Duodenal mucosa (tissue), 2 donors: ENCODE data around the gene UBALD2.
A peak's percentile ranks its signal among the peaks of the same experiment; 100 is the strongest.
"Not testable (repeated sequence)": the region's sequence is repeated elsewhere in the genome, so short reads cannot be mapped to it uniquely, and the experiment has no call there.

Experiments used
- H3K27ac ChIP-seq: one replicate; pipeline ENCODE4 v1.7.0; 2013; ENCODE audit warnings: low read depth, low read length
- H3K27me3 ChIP-seq, 2 donors: one replicate each; pipeline ENCODE4 v1.7.0; 2013; ENCODE audit warnings: low read length in 2 of 2, control low read depth in 1 of 2; ENCODE audit not compliant: insufficient read depth in 2 of 2, control insufficient read depth in 1 of 2
- H3K36me3 ChIP-seq, 2 donors: one replicate each; pipeline ENCODE4 v1.7.0; 2013; ENCODE audit warnings: low read length in 2 of 2, control low read depth in 1 of 2; ENCODE audit not compliant: insufficient read depth in 2 of 2, control insufficient read depth in 1 of 2
- H3K4me1 ChIP-seq, 2 donors: one replicate each; pipeline ENCODE4 v1.7.0; 2013; ENCODE audit warnings: low read length in 2 of 2, control low read depth in 1 of 2; ENCODE audit not compliant: insufficient read depth in 2 of 2, control insufficient read depth in 1 of 2
- H3K4me3 ChIP-seq, 2 donors: one replicate each; pipeline ENCODE4 v1.7.0; 2013; ENCODE audit warnings: low read length in 2 of 2, low read depth in 1 of 2
- H3K9ac ChIP-seq, 2 donors: one replicate each; pipeline ENCODE4 v1.7.0; 2013; ENCODE audit warnings: low read length in 2 of 2, low read depth in 1 of 2
- H3K9me3 ChIP-seq, 2 donors: one replicate each; pipeline ENCODE4 v1.7.0; 2013; ENCODE audit warnings: low read length in 2 of 2, control low read depth in 1 of 2; ENCODE audit not compliant: control insufficient read depth in 1 of 2

Gene UBALD2

GRCh38 chr17:76264755-76265623 is at the start of gene UBALD2:
UBALD2 (plus strand) TSS chr17:76265348; CDS start chr17:76265506, 158 bp downstream.
- Histone ChIP-seq H3K9me3 (no peaks in the 10 kb centered on the region), H3K27me3 (no peaks in the 10 kb centered on the region), H3K27ac (peak within 1 kb of the TSS; percentile 86), H3K9ac (peak within 1 kb of the TSS; percentile 91 to 93), H3K4me1 (peaks cover 68 to 81% of the 10 kb centered on the region in 2 donors), H3K4me3 (peak within 1 kb of the TSS; percentile 87 to 92), H3K36me3 (peaks cover 10 to 18% of the 10 kb centered on the region in 2 donors)

GRCh38 chr17:76217081-76217480 is 48.1 kb upstream of the UBALD2 start:
- Histone ChIP-seq H3K27me3 (no peaks in the 10 kb centered on the region), H3K36me3 (peaks cover 0 to 2% of the 10 kb centered on the region in 2 donors), H3K9ac (no peak overlapping the region), H3K27ac (no peak overlapping the region), H3K4me3 (no peak overlapping the region), H3K9me3 (no peaks in the 10 kb centered on the region), H3K4me1 (no peaks in the 10 kb centered on the region)

GRCh38 chr17:76219670-76220383 is 45.3 kb upstream of the UBALD2 start:
- no peaks in the 10 kb centered on the region for H3K27me3 ChIP-seq
- H3K27ac ChIP-seq, result no peak overlapping the region
- H3K4me3 ChIP-seq, result no peak overlapping the region
- no peaks in the 10 kb centered on the region for H3K36me3 ChIP-seq
- no peaks in the 10 kb centered on the region for H3K4me1 ChIP-seq
- H3K9me3 ChIP-seq, result no peaks in the 10 kb centered on the region
- no peak overlapping the region for H3K9ac ChIP-seq

GRCh38 chr17:76223802-76224201 is 41.3 kb upstream of the UBALD2 start:
- Histone ChIP-seq H3K27ac (no peak overlapping the region), H3K4me3 (no peak overlapping the region), H3K9me3 (no peaks in the 10 kb centered on the region), H3K36me3 (no peaks in the 10 kb centered on the region), H3K27me3 (no peaks in the 10 kb centered on the region), H3K9ac (no peak overlapping the region), H3K4me1 (no peaks in the 10 kb centered on the region)

GRCh38 chr17:76225373-76226086 is 39.6 kb upstream of the UBALD2 start:
- not testable (repeated sequence) for H3K4me1 ChIP-seq, H3K4me3 ChIP-seq, H3K9me3 ChIP-seq, H3K27ac ChIP-seq, H3K36me3 ChIP-seq, H3K27me3 ChIP-seq, H3K9ac ChIP-seq

GRCh38 chr17:76226749-76227148 is 38.4 kb upstream of the UBALD2 start:
- H3K4me3 ChIP-seq, H3K4me1 ChIP-seq, H3K9ac ChIP-seq, H3K27ac ChIP-seq, H3K27me3 ChIP-seq, H3K36me3 ChIP-seq, H3K9me3 ChIP-seq: not testable (repeated sequence)

- no peak overlapping the region for H3K27ac ChIP-seq
Measured at GRCh38 chr17:76232342-76232741, 32.8 kb upstream of the UBALD2 start.

GRCh38 chr17:76233588-76234353 is 31.4 kb upstream of the UBALD2 start:
- peaks cover 0 to under 1% of the 10 kb centered on the region in 2 donors for H3K4me1 ChIP-seq
- no peak overlapping the region for H3K9ac ChIP-seq
- H3K27ac ChIP-seq, result no peak overlapping the region
- no peaks in the 10 kb centered on the region for H3K9me3 ChIP-seq
- H3K27me3 ChIP-seq, result no peaks in the 10 kb centered on the region
- H3K36me3 ChIP-seq, result no peaks in the 10 kb centered on the region
- no peak overlapping the region for H3K4me3 ChIP-seq

More at GRCh38 chr17:76232342-76232741, 32.8 kb upstream of the UBALD2 start:
- Histone ChIP-seq H3K27me3 (no peaks in the 10 kb centered on the region), H3K4me1 (no peaks in the 10 kb centered on the region), H3K36me3 (no peaks in the 10 kb centered on the region), H3K9me3 (no peaks in the 10 kb centered on the region), H3K9ac (no peak overlapping the region), H3K4me3 (no peak overlapping the region)

GRCh38 chr17:76234354-76234679 is 30.8 kb upstream of the UBALD2 start:
- Histone ChIP-seq H3K9ac (no peak overlapping the region), H3K9me3 (no peaks in the 10 kb centered on the region), H3K27me3 (no peaks in the 10 kb centered on the region), H3K4me1 (peaks cover 0 to 5% of the 10 kb centered on the region in 2 donors), H3K27ac (no peak overlapping the region), H3K36me3 (no peaks in the 10 kb centered on the region), H3K4me3 (no peak overlapping the region)
